ENCODE data around the gene DDX54. TPM values are rescaled to one million over a fixed set of nuclear protein-coding genes. Genes with fewer than 3 reads are reported as not detected.

Gene DDX54
- total and polyA plus RNA-seq, 12 donors: 16.5 to 52.7 (median 37.5) TPM

- no peak for TF ChIP-seq CTCF (IDR thresholded peaks at IDR 0.05)
- intact Hi-C loops (cut with DNase I): loop anchor here in 2 of 10 donors (5.0 to 10.0 kb wide), 2 partner anchors 124 to 177 kb away; no protein-coding TSS in a partner anchor
- Histone ChIP-seq H3K4me1 (no peaks in the 10 kb centered on the region), H3K27ac (no peak overlapping the region), H3K27me3 (no peaks in the 10 kb centered on the region), H3K36me3 (peaks cover 7 to 100% (median 73%) of the 10 kb centered on the region in 9 donors), H3K4me3 (no peak overlapping the region), H3K9me3 (no peaks in the 10 kb centered on the region)
- ATAC-seq (no peak), DNase-seq (no peak)
- 97% methylated on average over 9 of the region's 9 CpGs for WGBS, 2 donors
Measured at GRCh38 chr12:113171543-113171942, 13.7 kb downstream of the DDX54 start.

DNA sequence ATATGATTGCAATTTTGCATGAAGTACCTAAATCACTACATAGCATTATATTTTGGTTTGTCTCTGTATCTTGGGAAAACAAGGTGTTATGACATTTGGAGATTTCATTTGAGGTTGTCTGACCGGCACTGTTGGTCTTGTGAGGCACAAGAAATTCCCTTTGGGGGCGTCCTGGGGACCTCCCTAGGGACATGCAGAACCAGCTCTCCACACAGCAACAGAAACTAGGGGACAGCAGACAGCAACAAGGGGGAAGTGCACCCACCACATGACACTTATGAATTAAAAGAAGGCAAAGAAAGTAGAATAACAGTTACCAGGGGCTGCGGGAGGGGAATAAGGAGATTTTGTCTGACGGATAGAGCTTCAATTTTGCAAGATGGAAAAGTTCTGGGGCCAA lies 14.4 kb downstream of the DDX54 start:
- no peak overlapping the region for H3K27ac ChIP-seq
- DNase-seq (no peak), ATAC-seq (no peak)
- TF ChIP-seq CTCF (IDR thresholded peaks at IDR 0.05): no peak
- intact Hi-C loops (cut with DNase I): loop anchor here in 2 of 10 donors (5.0 to 10.0 kb wide), 2 partner anchors 124 to 176 kb away; no protein-coding TSS in a partner anchor
- no peaks in the 10 kb centered on the region for H3K9me3 ChIP-seq
- peaks cover 7 to 100% (median 77%) of the 10 kb centered on the region in 9 donors for H3K36me3 ChIP-seq
- H3K4me3 ChIP-seq: no peak overlapping the region
- H3K27me3 ChIP-seq: no peaks in the 10 kb centered on the region
- no peaks in the 10 kb centered on the region for H3K4me1 ChIP-seq
- 91 to 94% methylated on average over 4 of the region's 4 CpGs for WGBS, 2 donors

- intact Hi-C loops (cut with DNase I): loop anchor here in 2 of 10 donors (5.0 to 10.0 kb wide), 2 partner anchors 123 to 176 kb away; no protein-coding TSS in a partner anchor
- no peak for TF ChIP-seq CTCF (IDR thresholded peaks at IDR 0.05)
- H3K4me3 ChIP-seq: no peak overlapping the region
- peaks cover 10 to 100% (median 81%) of the 10 kb centered on the region in 9 donors for H3K36me3 ChIP-seq
- no peak overlapping the region for H3K27ac ChIP-seq
- DNase-seq: no peak
- H3K27me3 ChIP-seq: no peaks in the 10 kb centered on the region
- H3K9me3 ChIP-seq: no peaks in the 10 kb centered on the region
- ATAC-seq: no peak
- H3K4me1 ChIP-seq: no peaks in the 10 kb centered on the region
- 95 to 96% methylated on average over 5 of the region's 5 CpGs for WGBS, 2 donors
Measured at GRCh38 chr12:113170457-113170856, 14.8 kb downstream of the DDX54 start.

DNA sequence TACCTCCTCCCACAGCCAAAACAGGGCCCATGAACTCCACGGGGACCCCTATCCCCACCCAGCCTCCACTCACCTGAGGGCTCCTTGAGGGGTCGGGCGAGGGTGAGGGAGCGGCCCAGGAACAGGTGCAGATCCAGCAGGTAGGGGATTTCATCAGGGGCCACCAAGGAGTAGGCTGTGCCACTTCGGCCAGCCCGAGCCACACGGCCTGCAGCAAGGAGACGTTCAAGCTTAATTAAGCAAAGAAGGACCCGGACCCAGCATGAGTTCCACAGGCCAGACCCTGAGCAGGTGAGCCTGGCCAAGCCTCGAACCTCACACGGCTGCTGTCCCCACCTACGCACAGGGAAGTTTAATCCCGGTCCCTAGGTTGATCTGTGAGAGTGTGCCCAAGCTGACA lies 15.6 kb downstream of the DDX54 start:
- intact Hi-C loops (cut with DNase I): loop anchor here in 2 of 10 donors (5.0 to 10.0 kb wide), 2 partner anchors 122 to 175 kb away; no protein-coding TSS in a partner anchor
- no peak overlapping the region for H3K4me3 ChIP-seq

More for the DNA sequence above, 15.6 kb downstream of the DDX54 start:
- H3K9me3 ChIP-seq: no peaks in the 10 kb centered on the region
- DNase-seq (no peak), ATAC-seq (no peak)
- no peak for TF ChIP-seq CTCF (IDR thresholded peaks at IDR 0.05)
- no peaks in the 10 kb centered on the region for H3K27me3 ChIP-seq
- H3K4me1 ChIP-seq: no peaks in the 10 kb centered on the region
- WGBS, 2 donors: 97 to 99% methylated on average over 13 of the region's 13 CpGs
- H3K27ac ChIP-seq: no peak overlapping the region
- peaks cover 12 to 100% (median 87%) of the 10 kb centered on the region in 9 donors for H3K36me3 ChIP-seq

Measured in heart right ventricle (tissue), 16 donors.